Measurements from ENCODE around the gene FCN2.

Gene FCN2

DNA sequence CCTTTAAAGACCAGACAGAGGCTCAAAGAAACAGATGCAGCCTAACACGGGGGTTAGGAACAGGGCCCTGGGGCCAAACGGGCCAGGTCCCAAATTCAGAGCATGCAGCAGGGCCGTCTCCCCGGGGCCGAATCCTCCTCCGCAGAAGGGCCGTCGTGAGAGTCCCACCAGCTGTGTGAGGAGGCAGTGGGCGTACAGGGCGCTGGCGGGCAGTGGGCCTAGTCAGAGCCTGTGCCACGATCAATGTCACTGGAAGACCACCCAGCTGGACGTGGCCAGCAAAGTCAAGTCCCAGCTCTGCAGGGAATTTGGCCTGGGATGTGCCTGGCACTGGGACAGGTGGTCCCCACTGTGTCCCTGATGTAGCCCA lies 15.8 kb upstream of the FCN2 start:
- Histone ChIP-seq H3K27ac (replicated peaks; ENCODE audit: low read length) (no peak overlapping the region), H4K91ac (ENCODE audit: low read depth, low read length, poor library complexity) (no peak overlapping the region), H3K36me3 (replicated peaks in 1 of 2; ENCODE audit: control insufficient read depth in 2 of 2, insufficient read depth in 2 of 2, low read length in 2 of 2) (no peaks in the 10 kb centered on the region), H3K79me1 (ENCODE audit: low read depth, low read length) (no peaks in the 10 kb centered on the region), H4K8ac (ENCODE audit: low read depth, low read length) (no peak overlapping the region), H3K4me3 (ENCODE audit: low read length in 2 of 2) (peak overlapping the region in 1 of 2 donors; percentile 3), H3K4me2 (ENCODE audit: insufficient read depth, low read length, poor library complexity, severe bottlenecking) (no peak overlapping the region), H2BK12ac (ENCODE audit: low read length) (no peak overlapping the region), H3K27me3 (ENCODE audit: control insufficient read depth in 3 of 3, insufficient read depth in 3 of 3, low read depth in 1 of 3, low read length in 3 of 3) (no peaks in the 10 kb centered on the region), H2BK5ac (ENCODE audit: low read length) (no peak overlapping the region), H2BK15ac (ENCODE audit: low read length) (no peak overlapping the region), H3K4ac (ENCODE audit: low read length) (no peak overlapping the region), H3K18ac (ENCODE audit: low read length) (peak overlapping the region; percentile 74), H2AFZ (ENCODE audit: low read length) (no peak overlapping the region), H3K4me1 (ENCODE audit: control insufficient read depth in 2 of 2, insufficient read depth in 1 of 2, low read depth in 1 of 2, low read length in 2 of 2) (no peaks in the 10 kb centered on the region), H3K9ac (ENCODE audit: low read depth, low read length, poor library complexity) (no peak overlapping the region), H3K9me3 (replicated peaks in 1 of 2; ENCODE audit: control insufficient read depth in 2 of 2, insufficient read depth in 1 of 2, low read depth in 1 of 2, low read length in 2 of 2) (peaks cover 0 to 6% of the 10 kb centered on the region in 2 donors), H3K23ac (ENCODE audit: low read depth, low read length, poor library complexity) (no peak overlapping the region), H2BK120ac (ENCODE audit: low read depth, low read length) (no peak overlapping the region), H2AK5ac (ENCODE audit: low read depth, low read length) (peak overlapping the region; percentile 8), H3K14ac (ENCODE audit: low read length) (peak overlapping the region; percentile 17)
- no CpG with 5 or more reads among the region's 13 CpGs for WGBS, 2 donors (ENCODE audit: extremely low coverage in 2 of 2, insufficient read length in 2 of 2, insufficient replicate concordance in 1 of 2)
- no peak for DNase-seq (ENCODE audit: low spot score)

DNA sequence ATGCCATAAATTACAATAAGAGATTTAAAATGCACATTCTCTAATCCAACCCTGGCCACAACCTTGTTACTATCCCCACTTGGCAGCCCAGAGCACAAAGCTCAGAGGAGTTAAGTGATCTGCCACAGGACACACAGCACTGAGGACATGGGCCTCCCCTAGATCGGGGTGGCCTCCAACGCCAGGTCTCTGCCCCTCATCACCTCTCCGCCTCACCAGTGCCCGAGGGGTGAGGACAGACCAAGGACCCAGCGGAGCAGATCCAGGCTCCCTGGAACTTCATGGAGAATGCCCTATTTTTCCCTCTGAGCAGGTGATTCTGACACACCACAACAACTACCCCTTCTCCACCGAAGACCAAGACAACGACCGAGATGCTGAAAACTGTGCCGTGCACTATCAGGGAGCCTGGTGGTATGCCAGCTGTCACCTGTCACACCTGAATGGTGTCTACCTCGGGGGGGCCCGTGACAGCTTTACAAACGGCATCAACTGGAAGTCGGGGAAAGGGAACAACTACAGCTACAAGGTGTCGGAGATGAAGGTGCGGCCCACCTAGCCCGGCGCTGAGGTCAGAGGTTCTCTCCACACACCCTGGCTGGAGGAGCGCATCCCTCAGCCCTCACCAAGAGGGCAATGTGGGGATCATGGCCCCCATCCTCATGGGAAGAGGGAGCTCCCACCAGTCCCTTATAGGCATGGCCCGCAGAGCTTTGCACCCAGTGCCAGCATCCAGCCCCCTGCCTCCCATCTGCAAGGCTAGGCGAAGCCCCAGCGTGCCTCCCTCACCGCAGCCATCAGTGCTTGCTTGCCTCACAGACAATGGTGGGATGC lies 12.5 kb upstream of the FCN2 start:
- peak overlapping the region; percentile 87 for H2BK15ac ChIP-seq (ENCODE audit: low read length)
- H3K27ac ChIP-seq (replicated peaks; ENCODE audit: low read length), result no peak overlapping the region
- no peak overlapping the region for H4K8ac ChIP-seq (ENCODE audit: low read depth, low read length)
- H2AK5ac ChIP-seq (ENCODE audit: low read depth, low read length), result peak overlapping the region; percentile 43
- no peak overlapping the region for H2AFZ ChIP-seq (ENCODE audit: low read length)
- peak overlapping the region; percentile 30 for H4K91ac ChIP-seq (ENCODE audit: low read depth, low read length, poor library complexity)
- no peaks in the 10 kb centered on the region for H3K4me1 ChIP-seq (ENCODE audit: control insufficient read depth in 2 of 2, insufficient read depth in 1 of 2, low read depth in 1 of 2, low read length in 2 of 2)
- H3K9ac ChIP-seq (ENCODE audit: low read depth, low read length, poor library complexity), result no peak overlapping the region
- H3K18ac ChIP-seq (ENCODE audit: low read length), result peak overlapping the region; percentile 15
- H3K9me3 ChIP-seq (replicated peaks in 1 of 2; ENCODE audit: control insufficient read depth in 2 of 2, insufficient read depth in 1 of 2, low read depth in 1 of 2, low read length in 2 of 2), result peaks cover 0 to 2% of the 10 kb centered on the region in 2 donors
- peak overlapping the region; percentile 56 for H3K14ac ChIP-seq (ENCODE audit: low read length)
- no peaks in the 10 kb centered on the region for H3K79me1 ChIP-seq (ENCODE audit: low read depth, low read length)
- WGBS, 2 donors (ENCODE audit: extremely low coverage in 2 of 2, insufficient read length in 2 of 2, insufficient replicate concordance in 1 of 2), result no CpG with 5 or more reads among the region's 22 CpGs
- H3K27me3 ChIP-seq (ENCODE audit: control insufficient read depth in 3 of 3, insufficient read depth in 3 of 3, low read depth in 1 of 3, low read length in 3 of 3), result no peaks in the 10 kb centered on the region
- peak overlapping the region; percentile 41 for H2BK120ac ChIP-seq (ENCODE audit: low read depth, low read length)
- no peak overlapping the region for H3K4me3 ChIP-seq (ENCODE audit: low read length in 2 of 2)
- no peak overlapping the region for H3K23ac ChIP-seq (ENCODE audit: low read depth, low read length, poor library complexity)
- no peak overlapping the region for H2BK5ac ChIP-seq (ENCODE audit: low read length)
- H3K4ac ChIP-seq (ENCODE audit: low read length), result no peak overlapping the region
- DNase-seq (ENCODE audit: low spot score), result no peak
- H2BK12ac ChIP-seq (ENCODE audit: low read length), result peak overlapping the region; percentile 2
- no peak overlapping the region for H3K4me2 ChIP-seq (ENCODE audit: insufficient read depth, low read length, poor library complexity, severe bottlenecking)
- H3K36me3 ChIP-seq (replicated peaks in 1 of 2; ENCODE audit: control insufficient read depth in 2 of 2, insufficient read depth in 2 of 2, low read length in 2 of 2), result no peaks in the 10 kb centered on the region

DNA sequence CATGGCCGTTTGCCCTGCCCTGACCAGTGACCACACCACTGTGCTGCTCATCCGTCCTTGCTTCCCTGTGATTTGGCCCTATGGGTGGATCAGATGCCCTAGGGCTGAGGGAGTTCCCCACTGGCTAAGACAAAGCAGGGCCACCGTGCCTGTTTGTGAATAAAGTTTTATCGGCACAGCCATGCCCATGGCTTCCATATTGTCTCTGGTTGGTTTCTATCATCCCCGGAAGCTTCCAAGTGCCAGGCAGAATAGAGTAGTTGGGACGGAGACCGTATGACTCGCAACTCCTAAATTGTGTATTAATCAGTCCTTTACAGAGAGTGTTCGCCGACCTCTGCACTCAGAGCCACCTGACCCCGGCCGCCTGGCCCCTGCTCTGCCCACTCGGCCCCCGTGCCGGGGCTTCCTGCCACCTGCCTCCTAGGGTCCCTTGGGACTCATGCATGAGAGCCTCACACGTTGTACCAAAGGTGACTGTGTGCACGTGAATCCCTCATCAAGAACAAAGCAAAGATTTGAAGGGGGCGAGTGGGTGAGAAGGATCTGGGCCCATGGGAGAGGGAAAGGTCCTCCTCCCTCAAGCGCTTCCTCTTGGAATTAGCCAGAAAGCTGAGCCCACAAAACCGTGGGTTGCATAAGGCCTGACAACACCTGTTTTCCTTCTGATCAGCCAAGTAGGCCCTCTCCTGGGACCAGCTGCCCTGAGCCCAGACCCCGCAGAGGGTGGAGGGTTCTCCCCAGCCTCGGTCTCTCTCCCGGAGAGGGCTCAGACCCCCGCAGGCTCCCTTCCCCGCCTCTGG lies 11.7 kb upstream of the FCN2 start:
- Histone ChIP-seq H3K4ac (ENCODE audit: low read length) (no peak overlapping the region), H3K27me3 (ENCODE audit: control insufficient read depth in 3 of 3, insufficient read depth in 3 of 3, low read depth in 1 of 3, low read length in 3 of 3) (no peaks in the 10 kb centered on the region), H3K9ac (ENCODE audit: low read depth, low read length, poor library complexity) (no peak overlapping the region), H2BK5ac (ENCODE audit: low read length) (no peak overlapping the region), H3K36me3 (replicated peaks in 1 of 2; ENCODE audit: control insufficient read depth in 2 of 2, insufficient read depth in 2 of 2, low read length in 2 of 2) (no peaks in the 10 kb centered on the region), H3K4me2 (ENCODE audit: insufficient read depth, low read length, poor library complexity, severe bottlenecking) (no peak overlapping the region), H3K23ac (ENCODE audit: low read depth, low read length, poor library complexity) (no peak overlapping the region), H2BK120ac (ENCODE audit: low read depth, low read length) (peak overlapping the region; percentile 41), H3K4me3 (ENCODE audit: low read length in 2 of 2) (no peak overlapping the region), H3K27ac (replicated peaks; ENCODE audit: low read length) (no peak overlapping the region), H2AK5ac (ENCODE audit: low read depth, low read length) (peak overlapping the region; percentile 43), H3K18ac (ENCODE audit: low read length) (peak overlapping the region; percentile 15), H4K8ac (ENCODE audit: low read depth, low read length) (no peak overlapping the region), H4K91ac (ENCODE audit: low read depth, low read length, poor library complexity) (peak overlapping the region; percentile 30), H3K14ac (ENCODE audit: low read length) (peak overlapping the region; percentile 56), H2AFZ (ENCODE audit: low read length) (no peak overlapping the region), H3K79me1 (ENCODE audit: low read depth, low read length) (no peaks in the 10 kb centered on the region), H2BK12ac (ENCODE audit: low read length) (peak overlapping the region; percentile 2), H2BK15ac (ENCODE audit: low read length) (peak overlapping the region; percentile 87), H3K4me1 (ENCODE audit: control insufficient read depth in 2 of 2, insufficient read depth in 1 of 2, low read depth in 1 of 2, low read length in 2 of 2) (no peaks in the 10 kb centered on the region), H3K9me3 (replicated peaks in 1 of 2; ENCODE audit: control insufficient read depth in 2 of 2, insufficient read depth in 1 of 2, low read depth in 1 of 2, low read length in 2 of 2) (peaks cover 0 to 2% of the 10 kb centered on the region in 2 donors)
- no peak for DNase-seq (ENCODE audit: low spot score)
- WGBS, 2 donors (ENCODE audit: extremely low coverage in 2 of 2, insufficient read length in 2 of 2, insufficient replicate concordance in 1 of 2), result no CpG with 5 or more reads among the region's 25 CpGs
